Activated CD8-positive, alpha-beta T cell treated with anti-CD3 and anti-CD28 coated beads for 36 hours (primary cell): ENCODE results near the gene PRKAG2. TPM values are rescaled to one million over a fixed set of nuclear protein-coding genes. Genes with fewer than 3 reads are reported as not detected.

Source experiments
- ATAC-seq: fragments of 200-7000 bp; cut with Tn5 transposase; one replicate; pipeline ENCODE4 v1.10.0; 2021; ENCODE audit warnings: mild to moderate bottlenecking, moderate library complexity
- CTCF ChIA-PET: fragments of 350-600 bp; sonication (Branson Sonifier 250); formaldehyde crosslinking; loops from one replicate; lab custom pipeline; 2021; ENCODE audit warnings: antibody characterized with exemption; lab: Charles Lee
- POLR2A ChIA-PET: fragments of 350-600 bp; sonication (Branson Sonifier 250); formaldehyde crosslinking; loops from one replicate; lab custom pipeline; 2021; ENCODE audit warnings: antibody characterized with exemption; lab: Charles Lee
- DNase-seq: peaks from one replicate; pipeline ENCODE4 v3.0.0-alpha.2; 2020
- H3K27ac Mint-ChIP-seq: one replicate; pipeline ENCODE4 v1.8.0; 2021; ENCODE audit warnings: mild to moderate bottlenecking, mixed read lengths
- H3K27me3 Mint-ChIP-seq: one replicate; pipeline ENCODE4 v1.8.0; 2021; ENCODE audit warnings: mixed read lengths
- H3K36me3 Mint-ChIP-seq: one replicate; pipeline ENCODE4 v1.8.0; 2021; ENCODE audit warnings: low read depth, mixed read lengths
- H3K4me1 Mint-ChIP-seq: one replicate; pipeline ENCODE4 v1.8.0; 2021; ENCODE audit warnings: low read depth, mixed read lengths
- H3K4me3 Mint-ChIP-seq: one replicate; pipeline ENCODE4 v1.8.0; 2021; ENCODE audit warnings: mild to moderate bottlenecking, moderate library complexity, mixed read lengths
- H3K9me3 Mint-ChIP-seq: one replicate; pipeline ENCODE4 v1.8.0; 2021; ENCODE audit warnings: mixed read lengths
- CTCF ChIP-seq: fragments of 200-600 bp; IDR thresholded peaks from one replicate; pipeline ENCODE4 v1.8.0; 2022; ENCODE audit warnings: antibody characterized with exemption, mild to moderate bottlenecking
- intact Hi-C: fragments of 100-400 bp; cut with micrococcal nuclease; formaldehyde crosslinking; loops from one replicate; pipeline ENCODE4 v1.10.0; 2022
- total RNA-seq, 2 experiments: library from RNA; stranded (reverse); gene quantifications; one replicate each; pipeline ENCODE4 v1.2.3, GENCODE V29; 2021

The PRKAG2 gene
- total RNA-seq, 2 experiments from 2014 or later: 17.0 to 19.2 TPM

DNA sequence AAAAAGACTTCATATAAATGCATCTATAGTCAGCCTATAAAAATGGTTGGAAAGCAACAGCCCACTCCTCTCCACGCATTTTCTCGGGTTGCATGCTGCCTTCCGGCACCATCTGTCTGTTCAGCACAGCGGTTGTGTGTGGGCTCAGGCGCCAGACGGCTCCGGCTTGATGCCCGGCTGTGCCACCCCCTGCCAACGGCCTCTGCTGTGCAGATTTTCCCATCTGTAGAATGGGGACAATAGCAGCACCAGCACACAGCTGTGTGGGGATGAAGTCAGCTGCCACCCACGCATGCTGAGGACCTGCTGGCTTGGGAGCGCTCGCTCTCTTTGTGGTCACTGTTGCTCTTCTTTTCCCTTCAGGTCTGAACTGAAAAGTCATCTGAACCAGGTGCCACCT, 19.5 kb downstream of the PRKAG2 start:
- no peak for DNase-seq
- Mint-ChIP-seq H3K4me1 (peaks cover 19% of the 10 kb centered on the region), H3K27ac (no peak overlapping the region), H3K27me3 (no peaks in the 10 kb centered on the region), H3K9me3 (no peaks in the 10 kb centered on the region), H3K36me3 (no peaks in the 10 kb centered on the region), H3K4me3 (no peak overlapping the region)
- intact Hi-C loops: no loop called here
- POLR2A ChIA-PET: no interaction called here
- CTCF ChIA-PET: no interaction called here
- no peak for TF ChIP-seq CTCF
- ATAC-seq: no peak

GRCh38 chr7:151856516-151856915, 20.4 kb downstream of the PRKAG2 start:
- H3K4me3 Mint-ChIP-seq: no peak overlapping the region
- no peaks in the 10 kb centered on the region for H3K27me3 Mint-ChIP-seq

GRCh38 chr7:151856098-151856497, 20.8 kb downstream of the PRKAG2 start:
- ChIA-PET CTCF (no interaction called here), POLR2A (no interaction called here)
- ATAC-seq (no peak), DNase-seq (no peak)
- Mint-ChIP-seq H3K4me3 (no peak overlapping the region), H3K9me3 (no peaks in the 10 kb centered on the region), H3K27me3 (no peaks in the 10 kb centered on the region), H3K4me1 (peaks cover 27% of the 10 kb centered on the region), H3K27ac (no peak overlapping the region), H3K36me3 (no peaks in the 10 kb centered on the region)
- intact Hi-C loops: no loop called here
- TF ChIP-seq CTCF: no peak

More at GRCh38 chr7:151856516-151856915, 20.4 kb downstream of the PRKAG2 start:
- DNase-seq (no peak), ATAC-seq (no peak)
- Mint-ChIP-seq H3K4me1 (peaks cover 23% of the 10 kb centered on the region), H3K27ac (no peak overlapping the region), H3K36me3 (no peaks in the 10 kb centered on the region), H3K9me3 (no peaks in the 10 kb centered on the region)
- no peak for TF ChIP-seq CTCF
- intact Hi-C loops: no loop called here
- ChIA-PET CTCF (no interaction called here), POLR2A (no interaction called here)

DNA sequence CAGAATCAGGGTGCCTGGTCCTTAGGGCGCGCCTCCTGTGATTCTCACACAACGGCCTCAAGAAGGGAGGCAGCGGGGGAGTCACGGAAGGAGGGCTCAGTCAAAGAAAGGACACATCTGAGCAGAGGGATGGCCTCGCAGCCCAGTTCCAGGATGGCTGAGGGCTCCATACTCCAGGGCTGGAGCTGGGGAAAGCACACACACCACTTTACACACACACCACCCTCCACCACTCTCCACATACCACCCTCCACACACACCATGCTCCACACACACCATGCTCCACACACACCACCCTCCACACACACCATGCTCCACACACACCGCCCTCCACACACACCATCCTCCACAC, 22.2 kb downstream of the PRKAG2 start:
- DNase-seq (no peak), ATAC-seq (no peak)
- Mint-ChIP-seq H3K27me3 (no peaks in the 10 kb centered on the region), H3K9me3 (no peaks in the 10 kb centered on the region), H3K36me3 (no peaks in the 10 kb centered on the region), H3K27ac (no peak overlapping the region), H3K4me3 (no peak overlapping the region), H3K4me1 (peaks cover 34% of the 10 kb centered on the region)
- intact Hi-C loops: no loop called here
- no peak for TF ChIP-seq CTCF
- CTCF ChIA-PET: no interaction called here
- POLR2A ChIA-PET: no interaction called here

DNA sequence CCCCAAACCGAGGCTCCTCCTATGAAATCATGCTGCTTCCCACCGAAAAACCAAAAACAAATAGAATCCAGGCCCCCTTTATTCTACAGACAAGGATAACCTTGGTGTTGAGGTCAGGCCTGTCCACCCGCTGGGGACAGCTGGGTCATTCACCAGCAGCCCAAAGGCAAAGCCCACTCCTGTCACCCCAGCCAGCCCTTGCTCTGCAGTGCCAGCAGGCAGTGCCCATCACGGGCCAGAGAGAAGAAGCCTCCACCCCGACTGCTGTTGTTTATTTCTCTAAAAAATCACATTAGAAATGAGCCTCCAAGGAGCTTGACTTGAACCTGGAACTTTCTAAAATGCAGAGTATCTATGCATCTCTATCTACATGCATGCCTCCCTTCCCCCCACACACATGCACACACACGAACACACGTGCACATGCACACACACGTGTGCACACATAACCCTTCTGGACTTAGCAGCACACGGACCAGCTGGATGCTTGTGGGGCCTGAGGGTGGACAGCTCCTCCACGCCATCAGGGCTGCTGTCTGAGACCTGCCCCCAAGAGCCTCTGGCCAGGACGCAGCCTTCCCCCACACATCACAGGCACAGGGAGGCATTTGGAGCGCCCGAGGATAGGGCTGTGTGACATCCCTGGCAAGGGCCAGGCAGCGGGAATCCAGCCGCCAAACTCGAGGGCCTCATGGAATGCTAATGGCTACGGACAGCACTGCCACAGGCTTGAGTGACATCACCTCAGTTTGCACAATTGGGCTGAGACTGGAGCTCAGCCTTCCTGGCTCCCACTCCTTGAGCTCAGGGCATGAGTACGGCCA, 22.8 kb downstream of the PRKAG2 start:
- Mint-ChIP-seq H3K27ac (no peak overlapping the region), H3K27me3 (no peaks in the 10 kb centered on the region), H3K36me3 (no peaks in the 10 kb centered on the region), H3K4me1 (peaks cover 34% of the 10 kb centered on the region), H3K4me3 (no peak overlapping the region), H3K9me3 (no peaks in the 10 kb centered on the region)
- no peak for TF ChIP-seq CTCF
- ATAC-seq (no peak), DNase-seq (no peak)
- POLR2A ChIA-PET: interaction anchor here (1.4 kb wide), 1 partner anchor 15 kb away, joined by 4 read pairs; no protein-coding TSS in a partner anchor
- CTCF ChIA-PET: interaction anchor here (0.6 to 4.3 kb wide), 3 partner anchors 9 to 71 kb away, joined by 3 to 20 read pairs (median 3); no protein-coding TSS in a partner anchor
- intact Hi-C loops: no loop called here
